Activated naive CD4-positive, alpha-beta T cell treated with anti-CD3 and anti-CD28 coated beads, Interleukin-2, amount 10 ng/mL, durations not matched to agents 7 days and 5 days (primary cell): ENCODE data around the gene RBP2.

Experiments
- CTCF ChIA-PET: fragments of 350-600 bp; sonication (Branson Sonifier 250); formaldehyde crosslinking; loops from one replicate; lab custom pipeline; 2021; ENCODE audit warnings: antibody characterized with exemption; lab: Charles Lee
- DNase-seq: peaks from one replicate; pipeline ENCODE4 v3.0.0-alpha.2; 2020
- H3K27ac Mint-ChIP-seq: one replicate; pipeline ENCODE4 v1.8.0; 2021; ENCODE audit warnings: mild to moderate bottlenecking, moderate library complexity, mixed read lengths
- H3K27me3 Mint-ChIP-seq: one replicate; pipeline ENCODE4 v1.8.0; 2021; ENCODE audit warnings: mild to moderate bottlenecking, mixed read lengths
- H3K36me3 Mint-ChIP-seq: one replicate; pipeline ENCODE4 v1.8.0; 2021; ENCODE audit warnings: mixed read lengths
- H3K4me1 Mint-ChIP-seq: one replicate; pipeline ENCODE4 v1.8.0; 2021; ENCODE audit warnings: mixed read lengths
- H3K4me3 Mint-ChIP-seq: one replicate; pipeline ENCODE4 v1.8.0; 2021; ENCODE audit warnings: mild to moderate bottlenecking, moderate library complexity, mixed read lengths
- H3K9me3 Mint-ChIP-seq: one replicate; pipeline ENCODE4 v1.8.0; 2021; ENCODE audit warnings: mixed read lengths

The RBP2 gene

DNA sequence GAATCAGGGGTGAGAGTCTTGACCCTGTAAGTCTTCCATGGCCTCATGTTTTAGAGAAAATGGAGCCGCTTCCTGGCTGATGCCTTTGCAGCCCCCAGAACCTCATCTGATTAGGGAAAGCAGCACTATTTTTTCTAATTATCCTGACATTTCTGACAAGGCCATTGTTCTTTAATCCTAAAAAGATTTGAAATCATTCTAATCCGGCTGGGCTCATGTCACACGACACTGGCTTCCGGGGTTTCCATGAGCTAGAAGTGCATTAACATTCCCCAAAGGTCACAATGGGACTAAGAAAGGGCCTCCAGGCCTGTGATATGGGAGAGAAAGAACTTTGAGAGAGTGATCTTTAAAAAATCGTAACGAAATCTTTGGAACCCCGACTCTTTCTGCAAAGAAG, 33.1 kb downstream of the RBP2 start:
- no peaks in the 10 kb centered on the region for H3K4me1 Mint-ChIP-seq
- CTCF ChIA-PET = no interaction called here
- no peak overlapping the region for H3K27ac Mint-ChIP-seq
- H3K36me3 Mint-ChIP-seq = no peaks in the 10 kb centered on the region
- no peaks in the 10 kb centered on the region for H3K9me3 Mint-ChIP-seq
- no peak overlapping the region for H3K4me3 Mint-ChIP-seq
- H3K27me3 Mint-ChIP-seq = no peaks in the 10 kb centered on the region
- no peak for DNase-seq

DNA sequence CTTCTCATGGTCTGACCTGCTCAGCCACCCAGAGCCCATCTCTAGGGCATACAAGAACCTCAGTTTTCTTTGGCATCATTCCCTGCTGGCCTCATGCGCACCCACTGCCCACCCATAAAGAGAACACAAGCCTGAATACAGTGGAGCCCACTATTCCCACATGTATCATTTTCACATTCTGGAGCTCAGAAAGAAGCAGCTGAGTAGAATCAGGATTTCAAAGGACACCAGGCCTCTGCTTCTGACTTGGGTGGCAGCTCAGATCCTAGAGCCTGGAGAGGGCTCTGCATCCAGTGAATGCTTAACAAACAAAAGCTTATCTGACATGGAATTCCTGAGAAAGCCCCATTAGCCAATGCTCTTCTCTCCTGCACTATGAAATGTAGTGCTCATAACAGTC, 34.7 kb downstream of the RBP2 start:
- CTCF ChIA-PET = interaction anchor here (2.1 kb wide), 1 partner anchor 14 kb away, joined by 6 read pairs; no protein-coding TSS in a partner anchor
- Mint-ChIP-seq H3K27ac (no peak overlapping the region), H3K9me3 (no peaks in the 10 kb centered on the region), H3K4me3 (no peak overlapping the region), H3K27me3 (no peaks in the 10 kb centered on the region), H3K4me1 (no peaks in the 10 kb centered on the region), H3K36me3 (no peaks in the 10 kb centered on the region)
- DNase-seq = no peak

DNA sequence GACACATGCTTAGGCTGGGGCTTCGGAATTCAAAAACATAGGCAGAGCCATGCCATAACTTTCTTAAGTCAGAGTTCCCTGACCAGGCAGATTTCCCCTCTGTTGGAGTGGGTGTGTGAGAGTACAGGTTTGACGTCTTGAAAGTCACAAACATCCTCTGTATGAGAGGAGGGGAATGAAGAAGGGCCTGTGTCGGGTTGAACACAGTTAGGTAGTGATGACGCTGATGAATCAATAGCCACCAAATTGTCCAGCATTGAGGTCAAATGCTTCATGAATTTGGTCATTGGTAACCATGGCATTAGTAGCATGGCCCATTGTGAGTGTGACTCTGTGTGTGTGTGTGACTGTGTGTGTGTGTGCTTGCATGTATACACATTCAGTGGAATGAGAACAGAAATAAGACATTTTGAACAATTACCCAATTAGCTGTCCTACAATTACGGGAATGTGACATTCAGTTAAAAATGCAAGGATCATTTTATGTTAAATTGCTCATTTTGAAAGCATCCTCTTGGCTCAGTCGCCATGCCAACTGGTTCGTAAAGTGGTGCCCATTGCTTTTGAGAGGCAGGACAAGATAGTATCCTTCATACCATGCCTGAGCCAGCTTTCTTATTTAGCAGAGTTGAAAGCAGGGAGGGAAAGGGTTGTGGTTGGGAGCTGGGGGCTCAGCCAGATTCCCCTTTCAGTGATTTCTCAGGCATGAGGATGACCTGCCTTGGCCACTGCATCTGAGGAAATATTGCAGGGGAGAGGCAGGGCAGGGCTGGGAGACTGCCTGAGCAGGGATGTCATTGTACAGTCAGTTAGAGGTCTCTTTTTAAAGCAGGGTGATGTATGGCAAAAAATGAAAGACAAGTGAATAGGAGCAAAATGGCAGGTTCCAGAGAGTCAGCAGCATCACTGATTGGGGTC, 35.4 kb downstream of the RBP2 start:
- CTCF ChIA-PET = interaction anchor here (1.1 to 2.1 kb wide), 2 partner anchors 13 to 16 kb away, joined by 3 to 6 read pairs; no protein-coding TSS in a partner anchor
- Mint-ChIP-seq H3K4me3 (no peak overlapping the region), H3K36me3 (no peaks in the 10 kb centered on the region), H3K27me3 (no peaks in the 10 kb centered on the region), H3K4me1 (no peaks in the 10 kb centered on the region), H3K9me3 (no peaks in the 10 kb centered on the region), H3K27ac (no peak overlapping the region)
- DNase-seq = no peak

DNA sequence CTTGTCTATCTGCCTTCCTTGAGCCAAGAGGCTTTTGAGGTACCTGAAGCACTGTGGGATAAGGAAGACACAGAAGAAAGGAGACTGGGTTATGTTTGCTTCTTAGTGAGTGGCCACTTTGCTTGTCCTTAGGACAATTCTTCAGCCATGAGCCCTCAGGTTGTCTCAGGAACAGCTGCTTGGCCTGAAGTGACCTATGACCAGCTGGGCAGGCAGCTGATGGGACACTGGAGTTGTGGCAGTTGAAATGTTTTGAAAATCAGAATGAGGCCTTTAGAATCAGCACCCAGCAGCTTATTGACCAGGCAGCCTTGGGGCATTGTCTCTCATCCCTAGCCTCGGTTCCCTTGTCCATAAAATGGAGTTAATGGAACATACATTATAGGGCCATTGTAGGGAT, 37.0 kb downstream of the RBP2 start:
- no peaks in the 10 kb centered on the region for H3K9me3 Mint-ChIP-seq
- CTCF ChIA-PET = interaction anchor here (1.1 kb wide), 1 partner anchor 14 kb away, joined by 3 read pairs; no protein-coding TSS in a partner anchor
- no peak for DNase-seq
- H3K36me3 Mint-ChIP-seq = no peaks in the 10 kb centered on the region
- no peak overlapping the region for H3K27ac Mint-ChIP-seq
- H3K4me1 Mint-ChIP-seq = no peaks in the 10 kb centered on the region
- no peak overlapping the region for H3K4me3 Mint-ChIP-seq
- H3K27me3 Mint-ChIP-seq = no peaks in the 10 kb centered on the region

DNA sequence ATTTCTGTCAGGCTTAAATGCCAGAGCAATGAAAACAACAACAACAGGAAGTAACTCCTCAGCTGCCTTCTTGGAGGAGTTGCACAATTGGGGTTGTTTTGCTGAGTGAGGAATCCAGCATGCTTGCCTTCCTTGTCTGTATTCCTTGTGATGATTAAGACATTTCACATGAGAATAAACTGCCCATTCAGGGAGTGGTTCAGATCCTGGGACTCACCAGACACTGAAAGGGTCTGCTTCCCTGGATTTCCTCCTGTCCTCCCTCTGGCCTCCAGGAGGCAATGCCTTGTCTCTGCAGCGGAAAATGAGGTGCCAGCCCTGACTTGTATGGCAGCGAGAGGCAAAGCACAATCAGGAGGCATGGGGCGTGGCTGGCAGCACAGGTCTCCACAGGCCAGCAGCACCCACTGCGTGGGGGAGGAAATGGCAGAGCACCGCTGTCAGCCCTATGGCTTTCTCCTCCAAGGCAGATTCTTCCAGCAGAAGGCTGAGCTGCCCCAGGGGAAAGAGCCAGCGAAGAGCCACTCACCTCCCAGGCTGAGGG, 41.5 kb downstream of the RBP2 start:
- H3K4me1 Mint-ChIP-seq = no peaks in the 10 kb centered on the region
- H3K36me3 Mint-ChIP-seq = no peaks in the 10 kb centered on the region
- CTCF ChIA-PET = no interaction called here
- no peaks in the 10 kb centered on the region for H3K27me3 Mint-ChIP-seq
- no peaks in the 10 kb centered on the region for H3K9me3 Mint-ChIP-seq
- H3K27ac Mint-ChIP-seq = no peak overlapping the region
- no peak overlapping the region for H3K4me3 Mint-ChIP-seq
- DNase-seq = no peak

DNA sequence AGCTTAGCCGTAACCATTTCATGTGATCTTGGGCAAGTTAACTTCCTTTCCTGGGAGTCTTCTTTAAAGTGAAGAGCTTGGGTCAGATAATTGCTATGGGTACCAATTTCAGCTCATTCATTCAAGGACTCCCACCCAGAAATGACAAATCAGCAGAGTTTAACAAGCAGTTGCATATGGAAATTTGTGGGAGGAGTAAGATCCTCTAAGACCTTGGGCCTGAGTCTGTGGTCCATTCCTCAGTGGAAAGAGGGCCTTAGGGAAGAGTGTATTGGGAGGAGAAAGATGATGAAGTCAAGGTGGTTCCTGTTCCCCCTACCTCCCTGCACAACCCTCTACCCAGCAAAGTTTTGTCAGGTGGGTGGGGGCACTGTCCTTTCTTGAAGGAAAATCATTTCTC, 42.1 kb downstream of the RBP2 start:
- CTCF ChIA-PET = no interaction called here
- Mint-ChIP-seq H3K27ac (no peak overlapping the region), H3K9me3 (no peaks in the 10 kb centered on the region), H3K27me3 (no peaks in the 10 kb centered on the region), H3K4me3 (no peak overlapping the region), H3K36me3 (no peaks in the 10 kb centered on the region), H3K4me1 (no peaks in the 10 kb centered on the region)
- no peak for DNase-seq

DNA sequence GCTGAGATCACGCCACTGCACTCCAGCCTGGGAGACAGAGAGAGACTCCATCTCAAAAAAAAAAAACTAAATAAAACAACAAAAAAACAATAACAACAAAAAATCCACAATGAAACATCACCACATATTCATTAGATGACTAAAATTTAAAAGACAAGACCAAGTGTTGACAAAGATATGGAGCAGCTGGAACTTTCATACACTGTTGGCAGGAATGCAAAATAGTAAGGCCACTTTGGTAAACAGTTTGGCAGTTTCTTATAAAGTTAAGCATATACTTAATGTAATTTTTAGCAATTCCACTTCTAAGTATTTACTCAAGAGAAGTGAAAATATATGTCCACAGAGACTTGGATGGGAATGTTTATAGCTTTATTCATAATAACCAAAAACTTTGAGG, 43.2 kb downstream of the RBP2 start:
- CTCF ChIA-PET = no interaction called here
- no peak overlapping the region for H3K27ac Mint-ChIP-seq

DNA sequence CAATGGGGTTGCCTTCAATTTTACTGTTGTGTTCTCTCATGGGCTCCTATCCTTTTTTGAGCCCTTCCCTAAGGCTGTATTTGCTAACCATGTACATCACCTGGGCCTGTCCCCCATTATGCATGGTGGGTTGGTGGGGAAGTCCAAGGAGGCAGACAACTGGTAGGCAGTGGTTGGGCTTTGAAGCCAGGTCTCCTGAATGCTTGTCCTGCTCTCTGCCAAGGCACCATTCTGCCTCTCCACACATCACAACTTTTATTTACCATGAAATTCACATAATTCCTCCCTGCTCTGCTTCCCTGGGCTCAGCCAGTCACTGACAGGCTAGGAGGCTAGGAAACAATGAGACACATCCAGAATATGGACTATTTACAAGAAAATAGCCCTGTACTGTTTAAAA, 45.8 kb downstream of the RBP2 start:
- Mint-ChIP-seq H3K9me3 (no peaks in the 10 kb centered on the region), H3K4me1 (no peaks in the 10 kb centered on the region), H3K36me3 (no peaks in the 10 kb centered on the region), H3K27ac (no peak overlapping the region), H3K4me3 (no peak overlapping the region), H3K27me3 (no peaks in the 10 kb centered on the region)
- DNase-seq = no peak
- CTCF ChIA-PET = no interaction called here

More for the DNA sequence above, 43.2 kb downstream of the RBP2 start:
- Mint-ChIP-seq H3K4me3 (no peak overlapping the region), H3K27me3 (no peaks in the 10 kb centered on the region), H3K36me3 (no peaks in the 10 kb centered on the region), H3K9me3 (no peaks in the 10 kb centered on the region), H3K4me1 (no peaks in the 10 kb centered on the region)
- DNase-seq = no peak

DNA sequence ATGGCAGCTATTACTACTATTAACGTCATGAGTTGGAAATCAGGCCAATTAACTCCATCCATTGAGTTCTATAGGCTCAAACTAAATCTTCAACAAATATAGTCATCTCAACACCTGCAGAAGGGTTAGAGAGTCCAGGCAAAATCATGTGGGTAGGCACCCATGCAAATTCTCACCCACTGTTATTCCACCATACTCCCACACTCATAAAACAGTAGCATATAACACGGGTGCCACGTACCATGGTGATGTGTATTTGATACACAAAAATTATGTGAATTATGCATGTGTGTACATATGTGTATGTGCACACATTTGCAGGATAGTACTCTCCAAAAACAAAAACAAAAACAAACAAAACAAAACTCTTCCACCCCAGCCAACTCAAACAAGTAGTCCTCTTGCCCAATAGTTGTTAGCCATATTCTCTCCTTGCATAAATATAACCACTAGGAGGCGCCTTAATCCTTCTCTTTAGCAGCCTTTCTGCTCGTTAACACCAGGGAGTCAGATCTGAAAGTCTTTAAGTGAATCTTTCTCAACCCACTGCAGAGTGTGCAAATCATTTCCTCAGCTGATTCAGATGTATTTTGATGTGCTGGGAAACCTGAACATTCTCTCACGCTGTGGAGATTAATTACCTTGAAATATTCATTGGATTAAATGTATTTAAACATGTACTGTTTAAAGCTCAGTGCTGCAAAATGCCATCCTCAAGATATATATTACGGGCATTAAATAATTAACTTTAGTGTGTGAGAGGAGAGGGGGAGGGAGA, 48.8 kb downstream of the RBP2 start:
- no peak overlapping the region for H3K27ac Mint-ChIP-seq
- no peak for DNase-seq
- H3K36me3 Mint-ChIP-seq = no peaks in the 10 kb centered on the region
- no peak overlapping the region for H3K4me3 Mint-ChIP-seq
- no peaks in the 10 kb centered on the region for H3K4me1 Mint-ChIP-seq
- H3K27me3 Mint-ChIP-seq = no peaks in the 10 kb centered on the region
- CTCF ChIA-PET = interaction anchor here (0.6 to 2.2 kb wide), 14 partner anchors 10 to 1436 kb away, joined by 3 to 11 read pairs (median 3); partner anchors contain the start of gene COPB2
- no peaks in the 10 kb centered on the region for H3K9me3 Mint-ChIP-seq

DNA sequence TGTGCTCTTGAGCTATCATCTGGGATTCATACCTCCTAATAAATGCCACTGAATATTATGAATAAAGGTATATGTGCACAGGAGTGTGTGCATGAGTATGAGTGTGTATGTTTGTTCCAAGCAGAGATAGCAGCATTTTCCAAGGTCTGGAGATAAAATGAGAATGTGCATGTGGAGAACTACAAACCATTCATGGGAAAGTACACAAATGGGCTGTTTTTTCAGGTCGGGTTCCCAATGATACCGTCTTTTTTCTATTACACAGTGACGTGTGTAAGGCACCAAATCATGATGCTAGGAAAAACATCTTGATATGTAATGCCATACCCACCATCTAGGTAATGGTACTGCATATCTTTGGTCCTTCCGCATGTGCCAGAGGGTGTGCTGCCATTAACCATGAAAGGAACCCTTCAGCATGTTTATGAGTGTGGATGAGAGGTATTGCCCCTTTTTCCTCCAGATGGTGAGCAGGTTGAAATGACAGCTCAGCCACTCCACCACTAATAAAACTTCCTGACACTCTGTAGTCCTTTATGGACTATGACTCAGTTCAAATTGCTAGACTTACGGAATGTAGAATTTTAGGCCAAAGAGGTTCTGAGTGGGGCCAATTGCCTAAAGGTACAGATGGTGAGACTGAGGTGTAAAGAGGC, 50.4 kb downstream of the RBP2 start:
- H3K27ac Mint-ChIP-seq = no peak overlapping the region
- no peaks in the 10 kb centered on the region for H3K27me3 Mint-ChIP-seq
- H3K9me3 Mint-ChIP-seq = no peaks in the 10 kb centered on the region
- H3K4me1 Mint-ChIP-seq = no peaks in the 10 kb centered on the region
- H3K4me3 Mint-ChIP-seq = no peak overlapping the region
- H3K36me3 Mint-ChIP-seq = no peaks in the 10 kb centered on the region
- CTCF ChIA-PET = interaction anchor here (0.7 to 1.6 kb wide), 3 partner anchors 9 to 136 kb away, joined by 3 to 5 read pairs (median 3); no protein-coding TSS in a partner anchor
- no peak for DNase-seq

DNA sequence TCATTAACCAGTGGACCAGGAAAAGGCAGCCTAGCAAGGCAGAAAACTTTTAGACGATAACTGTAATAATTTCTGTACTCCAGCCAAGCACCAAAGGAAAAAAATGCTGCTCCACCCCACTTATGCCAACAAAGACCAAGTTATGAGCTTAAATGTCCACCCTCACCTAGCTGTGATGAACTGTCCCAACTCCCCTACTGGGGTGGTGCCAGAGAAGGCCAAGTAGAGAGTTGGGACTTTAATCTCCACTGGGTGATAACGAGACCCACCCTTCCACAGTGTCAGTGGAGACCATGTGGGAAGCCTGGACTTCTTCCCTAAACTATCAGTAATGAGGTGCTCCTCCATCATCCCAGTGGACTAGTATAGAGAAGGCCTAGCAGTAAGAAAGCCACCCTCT, 53.1 kb downstream of the RBP2 start:
- CTCF ChIA-PET = no interaction called here
- H3K9me3 Mint-ChIP-seq = no peaks in the 10 kb centered on the region
- no peak overlapping the region for H3K27ac Mint-ChIP-seq
- H3K27me3 Mint-ChIP-seq = no peaks in the 10 kb centered on the region
- DNase-seq = no peak
- no peak overlapping the region for H3K4me3 Mint-ChIP-seq
- no peaks in the 10 kb centered on the region for H3K36me3 Mint-ChIP-seq
- H3K4me1 Mint-ChIP-seq = no peaks in the 10 kb centered on the region

DNA sequence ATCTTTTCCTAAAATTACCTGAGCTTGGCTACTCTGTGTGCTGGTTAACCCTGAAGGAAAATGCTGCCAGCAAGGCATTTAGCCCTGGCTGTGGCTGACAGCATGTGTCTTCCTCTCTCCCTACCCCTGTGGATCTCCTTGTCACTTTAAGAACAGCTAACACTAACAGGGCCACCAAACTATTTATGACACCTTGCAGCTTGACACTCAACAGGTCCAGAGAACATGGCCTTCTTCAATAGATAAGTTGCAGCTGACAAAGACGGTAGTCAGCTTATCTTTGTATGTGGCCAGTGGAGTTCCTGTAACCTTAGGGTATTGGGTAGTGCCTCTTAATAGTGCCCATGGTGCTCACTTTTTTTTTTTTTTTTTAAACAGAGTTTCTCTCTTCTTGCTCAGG, 54.9 kb downstream of the RBP2 start:
- peaks cover 4% of the 10 kb centered on the region for H3K9me3 Mint-ChIP-seq
- H3K27me3 Mint-ChIP-seq = no peaks in the 10 kb centered on the region
- DNase-seq = no peak
- no peaks in the 10 kb centered on the region for H3K4me1 Mint-ChIP-seq
- no peaks in the 10 kb centered on the region for H3K36me3 Mint-ChIP-seq
- no peak overlapping the region for H3K27ac Mint-ChIP-seq
- H3K4me3 Mint-ChIP-seq = no peak overlapping the region
- CTCF ChIA-PET = no interaction called here

DNA sequence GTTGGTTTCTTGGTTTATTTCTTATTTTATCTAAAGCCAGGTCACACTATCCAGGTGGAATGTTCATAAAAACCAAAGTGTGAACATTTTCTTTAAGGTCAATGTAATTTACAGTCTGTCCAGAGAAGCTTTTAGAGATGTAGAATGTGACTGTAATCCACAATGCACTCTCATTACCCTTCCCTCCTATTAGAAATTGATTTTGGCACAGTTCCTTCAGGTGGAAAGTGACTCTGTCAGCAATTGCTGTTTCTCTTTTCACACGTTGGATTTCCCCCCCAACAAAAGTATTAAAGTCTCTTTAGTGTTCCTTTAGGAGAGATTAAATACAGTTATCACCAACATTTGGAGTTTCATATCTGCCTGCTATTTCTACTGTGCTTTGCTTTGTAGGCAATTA, 55.3 kb downstream of the RBP2 start:
- CTCF ChIA-PET = no interaction called here
- Mint-ChIP-seq H3K27ac (no peak overlapping the region), H3K36me3 (no peaks in the 10 kb centered on the region), H3K4me1 (no peaks in the 10 kb centered on the region), H3K27me3 (no peaks in the 10 kb centered on the region), H3K9me3 (peaks cover 4% of the 10 kb centered on the region), H3K4me3 (no peak overlapping the region)
- DNase-seq = no peak

DNA sequence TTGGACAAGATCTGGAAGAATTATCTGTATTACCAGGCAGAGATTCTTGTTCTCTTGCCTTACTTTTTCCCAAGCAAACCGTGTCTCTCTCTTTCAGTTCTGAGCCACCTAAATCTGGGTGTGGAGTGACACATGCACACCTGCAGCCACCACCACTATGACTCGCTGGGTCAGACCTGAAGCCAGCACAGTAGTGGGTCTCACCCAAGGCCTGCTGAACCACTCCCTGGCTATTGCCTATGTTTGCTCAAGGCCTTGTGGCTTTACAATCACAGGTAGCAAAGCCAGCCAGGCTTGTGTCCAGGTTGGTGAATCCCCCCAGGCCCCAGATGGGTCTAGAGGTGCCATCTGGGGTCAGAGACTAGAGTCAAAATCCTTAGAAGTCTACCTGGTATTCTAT, 58.2 kb downstream of the RBP2 start:
- Mint-ChIP-seq H3K4me1 (no peaks in the 10 kb centered on the region), H3K4me3 (no peak overlapping the region), H3K9me3 (peaks cover 16% of the 10 kb centered on the region), H3K27me3 (no peaks in the 10 kb centered on the region), H3K36me3 (no peaks in the 10 kb centered on the region), H3K27ac (no peak overlapping the region)
- CTCF ChIA-PET = no interaction called here
- DNase-seq = no peak
